ENCODE results near the gene YES1.
A peak's percentile ranks its signal among the peaks of the same experiment; 100 is the strongest.

YES1 gene

DNA sequence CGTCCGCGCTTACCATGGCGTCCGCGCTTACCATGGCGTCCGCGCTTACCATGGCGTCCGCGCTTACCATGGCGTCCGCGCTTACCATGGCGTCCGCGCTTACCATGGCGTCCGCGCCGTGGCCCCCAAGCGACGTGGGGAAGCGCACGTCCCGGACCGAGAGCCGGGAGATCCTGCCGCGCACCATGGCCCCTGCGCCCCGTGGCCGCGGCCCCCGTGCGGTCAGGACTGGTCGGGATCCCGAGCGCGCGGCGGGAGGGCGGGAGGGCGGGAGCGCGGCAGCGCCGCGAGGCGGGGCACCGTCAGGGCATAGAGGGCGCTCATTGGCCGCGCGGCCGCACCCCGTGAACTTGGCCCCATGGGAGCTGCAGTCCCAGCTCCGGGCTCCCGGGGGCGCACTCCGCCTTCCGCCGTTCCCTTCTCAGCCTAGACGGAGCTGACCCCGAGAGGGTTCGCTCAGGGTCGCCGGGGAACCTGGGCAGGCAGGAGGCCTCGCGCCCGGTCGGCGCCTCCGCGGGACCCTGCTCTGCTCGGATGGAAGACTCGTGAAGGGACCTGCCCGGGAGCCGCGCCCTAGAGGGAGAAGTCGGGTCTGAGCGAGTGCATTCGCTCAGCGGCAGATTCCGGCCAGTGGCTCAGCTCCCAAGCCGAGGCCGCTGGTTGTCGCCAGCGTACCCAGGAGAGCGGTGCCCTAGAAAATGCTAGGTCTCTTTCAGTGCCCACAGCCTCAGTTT, 99.5 kb downstream of the YES1 start, which contains the start of gene ENOSF1:
Gene ENOSF1, minus strand, starts transcription at position 230 of the 734 bp plus-strand sequence. Its CDS starts 43 bp downstream, at position 187.
- Histone ChIP-seq H3K4me1 (ENCODE audit: control insufficient read depth, insufficient read depth, low read length) (peaks cover 39% of the 10 kb centered on the region), H3K4me3 (ENCODE audit: low read length) (peak within 1 kb of the TSS; percentile 74), H3K4me2 (ENCODE audit: low read length) (peak within 1 kb of the TSS; percentile 99), H3K9me3 (replicated peaks; ENCODE audit: low read length) (no peaks in the 10 kb centered on the region), H3K27me3 (ENCODE audit: control insufficient read depth, insufficient read depth, low read length) (no peaks in the 10 kb centered on the region), H3K9ac (ENCODE audit: low read depth, low read length) (peak within 1 kb of the TSS; percentile 98), H3K36me3 (ENCODE audit: insufficient read depth, low read length) (peaks cover 3% of the 10 kb centered on the region)

DNA sequence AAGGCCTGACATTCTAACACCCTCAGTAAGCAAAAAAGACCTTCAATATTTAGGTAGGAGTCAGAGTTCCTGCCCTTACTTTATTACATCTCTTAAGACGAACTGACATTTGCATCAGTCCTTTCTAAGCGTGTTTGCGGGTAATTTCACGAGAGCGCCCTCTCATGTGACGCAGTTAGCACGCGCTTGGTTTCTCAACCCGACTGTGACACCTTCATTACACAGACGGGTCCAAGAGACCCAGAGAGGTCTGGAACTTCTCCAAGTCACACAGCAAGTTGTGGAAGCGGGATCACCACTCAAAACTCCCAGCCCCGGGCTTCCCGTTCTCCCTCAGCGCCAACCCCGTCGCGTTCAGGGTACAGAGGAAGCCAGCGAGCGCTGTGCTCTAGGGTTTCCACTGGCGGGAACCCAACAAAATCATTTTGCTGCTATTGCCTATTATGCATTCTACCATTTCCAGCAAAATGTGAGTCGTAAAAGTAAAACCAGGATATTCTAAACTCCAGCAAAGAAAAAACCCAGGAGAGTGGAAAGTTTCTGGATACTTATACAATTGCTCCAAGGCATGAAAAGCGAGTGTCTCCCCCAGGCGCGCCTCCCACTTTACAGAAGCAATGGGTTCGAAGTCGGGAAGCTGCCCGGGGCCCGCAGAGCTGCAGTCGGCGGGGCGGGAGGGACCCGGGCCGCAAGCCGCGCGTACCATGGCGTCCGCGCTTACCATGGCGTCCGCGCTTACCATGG, 100.2 kb downstream of the YES1 start:
- H3K27me3 ChIP-seq (ENCODE audit: control insufficient read depth, insufficient read depth, low read length), result no peaks in the 10 kb centered on the region
- H3K36me3 ChIP-seq (ENCODE audit: insufficient read depth, low read length), result peaks cover 3% of the 10 kb centered on the region
- H3K4me2 ChIP-seq (ENCODE audit: low read length), result peak overlapping the region; percentile 99
- H3K9ac ChIP-seq (ENCODE audit: low read depth, low read length), result peak overlapping the region; percentile 98
- H3K4me1 ChIP-seq (ENCODE audit: control insufficient read depth, insufficient read depth, low read length), result peaks cover 37% of the 10 kb centered on the region
- H3K4me3 ChIP-seq (ENCODE audit: low read length), result peak overlapping the region; percentile 74
- no peaks in the 10 kb centered on the region for H3K9me3 ChIP-seq (replicated peaks; ENCODE audit: low read length)

DNA sequence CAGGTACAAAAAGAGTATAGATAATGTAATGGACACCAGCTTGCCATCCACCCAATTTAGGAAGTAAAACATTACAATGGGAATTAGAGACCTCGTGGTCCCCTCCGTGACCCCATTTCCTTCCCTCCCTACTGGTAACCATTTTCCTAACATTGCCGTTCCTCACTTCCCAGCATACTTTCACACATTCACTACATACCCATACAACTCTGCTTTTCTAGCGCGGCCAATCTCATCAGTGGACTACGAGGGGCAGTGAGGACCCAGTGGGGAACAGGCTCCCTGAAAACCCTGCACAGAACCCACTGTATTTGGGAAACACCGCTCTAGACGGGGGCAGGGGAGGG, 100.8 kb downstream of the YES1 start:
- H3K4me3 ChIP-seq (ENCODE audit: low read length), result peak overlapping the region; percentile 74
- H3K27me3 ChIP-seq (ENCODE audit: control insufficient read depth, insufficient read depth, low read length), result no peaks in the 10 kb centered on the region
- peaks cover 3% of the 10 kb centered on the region for H3K36me3 ChIP-seq (ENCODE audit: insufficient read depth, low read length)
- no peaks in the 10 kb centered on the region for H3K9me3 ChIP-seq (replicated peaks; ENCODE audit: low read length)
- H3K4me1 ChIP-seq (ENCODE audit: control insufficient read depth, insufficient read depth, low read length), result peaks cover 32% of the 10 kb centered on the region
- peak overlapping the region; percentile 99 for H3K4me2 ChIP-seq (ENCODE audit: low read length)
- H3K9ac ChIP-seq (ENCODE audit: low read depth, low read length), result peak overlapping the region; percentile 98

DNA sequence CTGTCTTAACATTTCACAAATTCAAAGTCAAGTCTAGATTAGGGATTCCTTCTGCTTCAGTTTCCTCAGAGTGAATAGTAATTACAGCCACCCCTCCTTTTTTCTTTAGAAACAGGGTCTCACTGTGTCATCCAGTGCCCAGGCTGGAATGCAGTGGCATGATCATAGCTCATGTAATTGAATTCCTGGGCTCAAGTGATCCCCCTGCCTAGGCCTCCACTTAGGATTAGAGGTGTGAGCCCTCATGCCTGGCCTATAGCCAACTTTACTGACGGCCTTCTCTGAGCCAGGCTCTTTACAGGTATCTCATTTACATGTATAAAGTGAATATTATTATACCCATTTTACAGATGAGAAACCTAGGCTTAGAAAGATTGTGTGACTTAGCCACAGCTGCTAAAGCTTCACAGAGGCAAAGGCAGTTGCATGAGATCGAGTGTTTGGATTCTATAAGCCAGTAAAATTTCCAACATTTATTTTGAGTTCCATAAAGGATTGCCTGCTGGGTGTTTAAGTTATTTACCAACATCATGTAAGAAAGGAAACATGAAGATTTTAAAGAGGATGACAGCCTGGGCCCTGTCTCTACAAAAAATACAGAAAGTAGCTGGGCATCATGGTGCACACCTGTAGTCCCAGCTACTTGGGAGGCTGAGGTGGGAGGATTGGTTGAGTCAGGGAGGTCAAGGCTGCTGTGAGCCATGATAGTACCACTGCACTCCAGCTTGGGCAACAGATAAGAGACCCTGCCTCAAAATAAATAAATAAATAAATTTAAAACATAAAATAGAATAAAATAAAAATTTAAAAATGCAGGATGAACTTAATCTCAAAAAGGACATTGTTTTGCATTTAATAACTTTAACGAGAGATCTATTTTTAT, 101.4 kb downstream of the YES1 start:
- H3K9ac ChIP-seq (ENCODE audit: low read depth, low read length), result peak overlapping the region; percentile 98
- peaks cover 3% of the 10 kb centered on the region for H3K36me3 ChIP-seq (ENCODE audit: insufficient read depth, low read length)
- peak overlapping the region; percentile 99 for H3K4me2 ChIP-seq (ENCODE audit: low read length)
- H3K4me1 ChIP-seq (ENCODE audit: control insufficient read depth, insufficient read depth, low read length), result peaks cover 26% of the 10 kb centered on the region
- no peaks in the 10 kb centered on the region for H3K27me3 ChIP-seq (ENCODE audit: control insufficient read depth, insufficient read depth, low read length)
- peak overlapping the region; percentile 74 for H3K4me3 ChIP-seq (ENCODE audit: low read length)
- H3K9me3 ChIP-seq (replicated peaks; ENCODE audit: low read length), result no peaks in the 10 kb centered on the region

DNA sequence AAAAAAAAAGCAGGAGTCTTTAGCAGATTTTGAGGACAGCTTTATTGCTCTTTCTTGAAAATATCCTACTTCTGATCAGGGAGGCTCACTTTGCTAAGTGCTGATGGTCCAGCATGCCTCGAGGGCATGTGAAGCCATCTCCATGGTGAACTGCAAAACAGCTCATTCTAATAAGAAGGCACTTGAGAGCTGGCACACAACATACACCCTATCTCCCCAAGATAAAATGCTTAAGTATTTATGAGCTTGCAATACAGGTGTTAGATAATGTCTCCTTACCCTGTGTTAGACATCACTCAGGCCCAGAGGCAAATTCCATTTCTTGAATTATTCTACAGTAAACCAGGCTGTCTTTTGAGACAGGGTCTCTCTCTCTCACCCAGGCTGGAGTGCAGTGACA, 102.3 kb downstream of the YES1 start:
- H3K4me3 ChIP-seq (ENCODE audit: low read length), result no peak overlapping the region

DNA sequence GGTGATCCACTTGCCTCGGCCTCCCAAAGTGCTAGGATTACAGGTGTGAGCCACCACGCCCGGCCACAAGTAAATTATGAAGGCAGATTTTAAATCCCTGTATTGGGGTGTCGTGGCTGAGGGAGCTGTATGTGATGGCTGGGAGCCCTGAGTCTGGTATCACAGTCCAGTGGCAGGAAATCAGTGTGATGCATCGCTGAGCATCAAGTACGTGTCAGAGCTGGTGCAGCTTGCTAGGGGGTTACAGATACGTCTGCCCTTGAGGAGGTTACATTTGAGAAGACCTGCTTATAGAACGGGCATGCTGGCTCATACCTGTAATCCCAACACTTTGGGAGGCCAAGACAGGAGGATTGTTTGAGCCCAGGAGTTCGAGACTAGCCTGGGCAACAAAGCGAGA, 103.9 kb downstream of the YES1 start:
- H3K9me3 ChIP-seq (replicated peaks; ENCODE audit: low read length), result no peaks in the 10 kb centered on the region
- H3K4me2 ChIP-seq (ENCODE audit: low read length), result no peak overlapping the region
- H3K4me1 ChIP-seq (ENCODE audit: control insufficient read depth, insufficient read depth, low read length), result peaks cover 18% of the 10 kb centered on the region
- H3K4me3 ChIP-seq (ENCODE audit: low read length), result no peak overlapping the region
- peaks cover 9% of the 10 kb centered on the region for H3K36me3 ChIP-seq (ENCODE audit: insufficient read depth, low read length)
- no peak overlapping the region for H3K9ac ChIP-seq (ENCODE audit: low read depth, low read length)
- H3K27me3 ChIP-seq (ENCODE audit: control insufficient read depth, insufficient read depth, low read length), result no peaks in the 10 kb centered on the region

More for the DNA sequence above, 102.3 kb downstream of the YES1 start:
- Histone ChIP-seq H3K4me2 (ENCODE audit: low read length) (no peak overlapping the region), H3K27me3 (ENCODE audit: control insufficient read depth, insufficient read depth, low read length) (no peaks in the 10 kb centered on the region), H3K9me3 (replicated peaks; ENCODE audit: low read length) (no peaks in the 10 kb centered on the region), H3K4me1 (ENCODE audit: control insufficient read depth, insufficient read depth, low read length) (peaks cover 18% of the 10 kb centered on the region), H3K9ac (ENCODE audit: low read depth, low read length) (no peak overlapping the region), H3K36me3 (ENCODE audit: insufficient read depth, low read length) (peaks cover 9% of the 10 kb centered on the region)

DNA sequence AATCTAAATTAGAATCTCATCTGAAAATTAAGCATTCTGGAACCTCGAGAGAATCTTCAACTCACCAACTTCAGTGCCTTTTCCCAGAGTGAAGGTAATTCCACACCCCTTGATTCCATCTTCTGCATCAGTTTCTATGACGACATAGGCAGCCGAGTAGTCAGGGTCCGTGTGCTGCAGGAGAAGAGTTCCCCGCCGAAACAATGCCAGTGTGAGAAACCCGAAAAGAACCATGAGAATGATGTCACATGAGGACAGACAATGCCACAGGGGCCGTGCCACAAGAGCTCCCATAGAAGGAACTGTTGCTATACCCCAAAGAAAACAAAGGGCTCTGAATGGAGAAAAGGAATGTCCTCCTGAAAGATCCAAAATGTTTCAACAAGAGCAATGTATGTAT, 105.6 kb downstream of the YES1 start:
- Histone ChIP-seq H3K36me3 (ENCODE audit: insufficient read depth, low read length) (peaks cover 9% of the 10 kb centered on the region), H3K4me3 (ENCODE audit: low read length) (no peak overlapping the region), H3K27me3 (ENCODE audit: control insufficient read depth, insufficient read depth, low read length) (no peaks in the 10 kb centered on the region), H3K9me3 (replicated peaks; ENCODE audit: low read length) (no peaks in the 10 kb centered on the region), H3K4me1 (ENCODE audit: control insufficient read depth, insufficient read depth, low read length) (peaks cover 26% of the 10 kb centered on the region), H3K4me2 (ENCODE audit: low read length) (no peak overlapping the region), H3K9ac (ENCODE audit: low read depth, low read length) (no peak overlapping the region)

DNA sequence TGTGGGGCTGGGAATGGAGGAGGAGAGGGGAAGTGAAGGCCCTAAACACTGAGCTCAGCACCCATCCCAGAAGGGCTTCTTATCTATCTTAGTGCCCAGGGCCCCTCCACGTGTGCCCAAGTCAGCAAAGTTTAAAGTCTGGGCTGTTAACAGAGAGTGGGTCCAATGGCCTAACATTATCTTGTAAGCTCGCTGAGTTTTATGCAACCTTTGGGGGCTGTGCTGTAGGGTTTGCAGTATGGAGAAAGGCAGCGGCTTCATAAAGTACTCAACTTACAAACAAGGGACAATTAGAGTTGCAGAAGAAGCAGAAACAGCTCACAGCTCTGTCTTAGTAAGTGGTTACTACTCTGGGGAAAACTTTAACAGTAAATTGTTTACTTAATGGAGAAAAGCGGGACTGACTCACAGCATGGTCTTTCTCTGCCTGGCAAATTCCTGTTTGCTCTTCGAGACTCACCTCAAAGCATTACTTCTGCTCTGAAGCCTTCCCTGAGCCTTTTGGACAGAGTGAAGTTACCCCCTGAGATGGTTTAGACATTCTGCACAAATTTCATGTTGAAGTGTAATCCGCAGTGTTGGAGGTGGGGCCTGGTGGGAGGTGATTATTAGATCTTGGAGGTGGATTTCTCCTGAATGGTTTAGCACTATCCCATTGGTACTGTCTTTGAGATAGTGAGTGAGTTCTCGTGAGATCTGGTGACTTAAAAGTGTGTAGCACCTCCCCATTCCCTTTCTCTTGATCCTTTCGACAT, 108.7 kb downstream of the YES1 start:
- no peaks in the 10 kb centered on the region for H3K27me3 ChIP-seq (ENCODE audit: control insufficient read depth, insufficient read depth, low read length)
- H3K4me3 ChIP-seq (ENCODE audit: low read length), result no peak overlapping the region
- peak overlapping the region; percentile 24 for H3K4me2 ChIP-seq (ENCODE audit: low read length)
- peaks cover 17% of the 10 kb centered on the region for H3K4me1 ChIP-seq (ENCODE audit: control insufficient read depth, insufficient read depth, low read length)
- peak overlapping the region; percentile 21 for H3K9ac ChIP-seq (ENCODE audit: low read depth, low read length)
- H3K36me3 ChIP-seq (ENCODE audit: insufficient read depth, low read length), result peaks cover 13% of the 10 kb centered on the region
- H3K9me3 ChIP-seq (replicated peaks; ENCODE audit: low read length), result no peaks in the 10 kb centered on the region

DNA sequence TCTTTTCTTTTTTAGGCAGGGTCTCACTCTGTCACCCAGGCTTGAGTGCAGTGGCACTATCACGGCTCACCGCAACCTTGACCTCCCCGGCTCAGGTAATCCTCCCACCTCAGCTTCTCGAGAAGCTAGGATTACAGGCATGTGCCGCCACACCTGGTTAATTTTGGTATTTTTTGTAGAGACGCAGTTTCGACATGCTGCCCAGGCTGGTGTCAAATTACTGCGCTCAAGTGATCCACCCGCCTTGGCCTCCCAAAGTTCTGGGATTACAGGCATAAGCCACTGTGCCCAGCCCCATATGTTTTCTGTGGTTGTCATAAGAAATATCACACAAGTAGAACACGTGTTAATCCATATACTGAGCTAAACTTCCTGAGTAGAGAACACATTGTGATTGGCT, 114.2 kb downstream of the YES1 start:
- H3K36me3 ChIP-seq (ENCODE audit: insufficient read depth, low read length), result peaks cover 21% of the 10 kb centered on the region
- no peak overlapping the region for H3K4me2 ChIP-seq (ENCODE audit: low read length)
- no peak overlapping the region for H3K4me3 ChIP-seq (ENCODE audit: low read length)
- H3K9ac ChIP-seq (ENCODE audit: low read depth, low read length), result no peak overlapping the region
- no peaks in the 10 kb centered on the region for H3K27me3 ChIP-seq (ENCODE audit: control insufficient read depth, insufficient read depth, low read length)
- H3K4me1 ChIP-seq (ENCODE audit: control insufficient read depth, insufficient read depth, low read length), result peaks cover 6% of the 10 kb centered on the region
- H3K9me3 ChIP-seq (replicated peaks; ENCODE audit: low read length), result no peaks in the 10 kb centered on the region

DNA sequence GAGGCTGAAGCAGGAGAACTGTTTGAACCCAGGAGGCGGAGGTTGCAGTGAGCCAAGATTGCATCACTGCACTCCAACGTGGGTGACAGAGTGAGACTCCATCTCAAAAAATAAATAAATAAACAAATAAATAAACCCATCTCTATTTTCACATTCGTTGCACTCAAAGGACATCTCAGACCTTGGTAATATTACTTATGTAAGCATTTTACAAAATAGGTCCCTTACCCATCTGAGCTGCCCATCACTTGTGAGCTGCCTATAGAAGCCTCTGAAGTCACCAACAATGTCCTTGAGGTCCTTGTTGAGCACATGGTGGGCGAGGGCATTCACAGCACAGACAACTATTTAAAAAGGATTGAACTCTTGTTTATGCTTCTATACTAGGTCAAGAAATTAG, 115.0 kb downstream of the YES1 start:
- no peak overlapping the region for H3K4me2 ChIP-seq (ENCODE audit: low read length)
- H3K4me3 ChIP-seq (ENCODE audit: low read length), result no peak overlapping the region
- no peaks in the 10 kb centered on the region for H3K27me3 ChIP-seq (ENCODE audit: control insufficient read depth, insufficient read depth, low read length)
- no peaks in the 10 kb centered on the region for H3K9me3 ChIP-seq (replicated peaks; ENCODE audit: low read length)
- no peak overlapping the region for H3K9ac ChIP-seq (ENCODE audit: low read depth, low read length)
- no peaks in the 10 kb centered on the region for H3K4me1 ChIP-seq (ENCODE audit: control insufficient read depth, insufficient read depth, low read length)
- peaks cover 27% of the 10 kb centered on the region for H3K36me3 ChIP-seq (ENCODE audit: insufficient read depth, low read length)
